HCT116 (cell line): ENCODE data around the gene NEURL2. TPM values are rescaled to one million over a fixed set of nuclear protein-coding genes. Genes with fewer than 3 reads are reported as not detected.

Experiments used
- ATAC-seq: fragments of 200-7000 bp; cut with Tn5 transposase; 2 replicates; pipeline ENCODE4 v1.9.1; 2020; ENCODE audit warnings: mild to moderate bottlenecking, moderate library complexity
- BruUV-seq: library from RNA; stranded (reverse); fragments of 400-500 nt; replicated peaks from 2 replicates; lab custom pipeline; 2021; lab: Mats Ljungman, UMichigan
- CTCF ChIA-PET: fragments of 300-600 bp; sonication (Branson Sonifier 250); formaldehyde crosslinking; loops from one replicate; lab custom pipeline; 2021; ENCODE audit warnings: antibody characterized with exemption; lab: Charles Lee
- POLR2A ChIA-PET: fragments of 300-600, 350-600 bp; sonication (Branson Sonifier 250); formaldehyde crosslinking; loops from one replicate; lab custom pipeline; 2021; ENCODE audit warnings: antibody characterized with exemption; lab: Charles Lee
- RAD21 ChIA-PET, 2 experiments: fragments of 300-600 bp; sonication (Branson Sonifier 250); formaldehyde crosslinking; loops; one replicate each; lab custom pipeline; 2023; ENCODE audit warnings: low total read pairs in 2 of 2; ENCODE audit not compliant: uncharacterized antibody in 2 of 2, unreplicated experiment in 2 of 2, low non-redundant PET in 1 of 2; lab: Charles Lee
- DNase-seq: peaks from one replicate; pipeline ENCODE4 v3.0.0-alpha.2; 2010; ENCODE audit warnings: low read depth, low spot score
- H2AFZ ChIP-seq: fragments of 200-600 bp; shearing (Covaris generic), sonication (generic); 2 replicates; pipeline ENCODE4 v1.6.1; 2017; ENCODE audit warnings: low read depth, mixed run types, mixed read lengths, antibody characterized with exemption, low read length; ENCODE audit not compliant: poor library complexity, severe bottlenecking
- H3K27ac ChIP-seq: 2 replicates; pipeline ENCODE4 v1.5.1; 2012; ENCODE audit warnings: low read depth, low read length
- H3K27me3 ChIP-seq: fragments of 200-600 bp; sonication (generic); 2 replicates; pipeline ENCODE4 v1.6.1; 2016; ENCODE audit warnings: mixed run types, low read length, mixed read lengths; ENCODE audit not compliant: insufficient read depth
- H3K36me3 ChIP-seq, 2 experiments: fragments of 200-500 bp in 1 of 2; fragments of 200-600 bp in 1 of 2; sonication (Bioruptor generic) in 1 of 2; sonication (generic) in 1 of 2; 2 replicates each; pipeline versions ENCODE4 v1.5.1 to v1.6.1; 2014 to 2016; ENCODE audit warnings: low read length in 2 of 2, inconsistent platforms in 1 of 2, mixed read lengths in 1 of 2, mixed run types in 1 of 2; ENCODE audit not compliant: insufficient read depth in 2 of 2, control insufficient read depth in 1 of 2
- H3K4me1 ChIP-seq, 2 experiments: fragments of 200-600 bp in 1 of 2; sonication (generic) in 1 of 2; 2 replicates each; pipeline versions ENCODE4 v1.5.1 to v1.6.1; 2012 to 2017; ENCODE audit warnings: low read length in 2 of 2, inconsistent platforms in 1 of 2, mild to moderate bottlenecking in 1 of 2, mixed read lengths in 1 of 2, mixed run types in 1 of 2, moderate library complexity in 1 of 2; ENCODE audit not compliant: insufficient read depth in 2 of 2, control insufficient read depth in 1 of 2
- H3K4me2 ChIP-seq: fragments of 200-600 bp; sonication (generic); 2 replicates; pipeline ENCODE4 v1.6.1; 2017; ENCODE audit warnings: mixed run types, low read length, mixed read lengths
- H3K4me3 ChIP-seq, 2 experiments: fragments of 200-600 bp in 1 of 2; sonication (generic) in 1 of 2; replicated peaks in 1 of 2; 2 replicates each; pipeline ENCODE4 v1.5.1; 2011 to 2016; ENCODE audit warnings: low read length in 2 of 2, control low read depth in 1 of 2, low read depth in 1 of 2, mild to moderate bottlenecking in 1 of 2, mixed read lengths in 1 of 2, mixed run types in 1 of 2
- H3K79me2 ChIP-seq: fragments of 200-600 bp; sonication (generic); 2 replicates; pipeline ENCODE4 v1.6.1; 2017; ENCODE audit warnings: mild to moderate bottlenecking, mixed run types, low read length, moderate library complexity, mixed read lengths; ENCODE audit not compliant: insufficient read depth
- H3K9ac ChIP-seq: fragments of 200-600 bp; sonication (generic); 2 replicates; pipeline ENCODE4 v1.6.1; 2016; ENCODE audit warnings: low read length, mixed read lengths
- H3K9me2 ChIP-seq: fragments of 200-600 bp; sonication (generic), shearing (Covaris generic); 2 replicates; pipeline ENCODE4 v1.6.1; 2017; ENCODE audit warnings: mixed run types, mild to moderate bottlenecking, moderate library complexity; ENCODE audit not compliant: insufficient read depth
- H3K9me3 ChIP-seq, 2 experiments: fragments of 200-500 bp in 1 of 2; fragments of 200-600 bp in 1 of 2; sonication (Bioruptor generic) in 1 of 2; sonication (generic) in 1 of 2; 2 replicates each; pipeline ENCODE4 v1.6.1; 2014 to 2017; ENCODE audit warnings: low read length in 2 of 2, mixed read lengths in 2 of 2, inconsistent platforms in 1 of 2, low read depth in 1 of 2, mild to moderate bottlenecking in 1 of 2, mixed run types in 1 of 2, moderate library complexity in 1 of 2; ENCODE audit not compliant: control insufficient read depth in 1 of 2, insufficient read depth in 1 of 2
- H4K20me1 ChIP-seq: fragments of 200-600 bp; sonication (generic), shearing (Covaris generic); 2 replicates; pipeline ENCODE4 v1.6.1; 2017; ENCODE audit warnings: mixed run types, mild to moderate bottlenecking, moderate library complexity; ENCODE audit not compliant: insufficient read depth
- ATF3 ChIP-seq: IDR thresholded peaks from 2 replicates; pipeline ENCODE4 v1.6.1; 2012
- CEBPB ChIP-seq: IDR thresholded peaks from 2 replicates; pipeline ENCODE4 v1.6.1; 2012; ENCODE audit warnings: low read depth
- CTCF ChIP-seq, 3 experiments: fragments of 200-600 bp in 1 of 3; sonication (generic) in 1 of 3; IDR thresholded peaks in 2 of 3; conservative IDR thresholded peaks in 1 of 3; 2 replicates each; pipeline ENCODE4 v1.5.1; 2012 to 2017; ENCODE audit warnings: low read depth in 2 of 3, low read length in 2 of 3, antibody characterized with exemption in 1 of 3, borderline replicate concordance in 1 of 3, control low read depth in 1 of 3, mild to moderate bottlenecking in 1 of 3, mixed read lengths in 1 of 3, mixed run types in 1 of 3, moderate library complexity in 1 of 3; ENCODE audit not compliant: insufficient read depth in 1 of 3
- EGR1 ChIP-seq: IDR thresholded peaks from 2 replicates; pipeline ENCODE4 v1.6.1; 2012; ENCODE audit warnings: low read depth
- EZH2phosphoT487 ChIP-seq: fragments of 200-600 bp; IDR thresholded peaks from 2 replicates; pipeline ENCODE4 v1.6.1; 2018; ENCODE audit warnings: antibody characterized with exemption, borderline replicate concordance
- MAX ChIP-seq: IDR thresholded peaks from 2 replicates; pipeline ENCODE4 v1.6.1; 2012
- RAD21 ChIP-seq: IDR thresholded peaks from 2 replicates; pipeline ENCODE4 v1.6.1; 2012; ENCODE audit warnings: low read depth, mild to moderate bottlenecking
- REST ChIP-seq: IDR thresholded peaks from 2 replicates; pipeline ENCODE4 v1.6.1; 2012; ENCODE audit warnings: low read depth
- SIN3A ChIP-seq: IDR thresholded peaks from 2 replicates; pipeline ENCODE4 v1.6.1; 2012; ENCODE audit warnings: low read depth
- SRF ChIP-seq: IDR thresholded peaks from 2 replicates; pipeline ENCODE4 v1.6.1; 2012; ENCODE audit warnings: low read depth
- YY1 ChIP-seq: IDR thresholded peaks from 2 replicates; pipeline ENCODE4 v1.6.1; 2011; ENCODE audit warnings: low read length, low read depth, moderate library complexity, mild to moderate bottlenecking; ENCODE audit not compliant: insufficient replicate concordance; ENCODE audit errors: extremely low read depth
- ZBTB33 ChIP-seq: IDR thresholded peaks from 2 replicates; pipeline ENCODE4 v1.6.1; 2011; ENCODE audit warnings: mild to moderate bottlenecking, low read length, moderate library complexity; ENCODE audit not compliant: insufficient replicate concordance; ENCODE audit errors: extremely low read depth
- ZFX ChIP-seq: fragments of 450-650 bp; IDR thresholded peaks from 2 replicates; pipeline ENCODE4 v1.6.1; 2017
- intact Hi-C: fragments of 100-400 bp; cut with micrococcal nuclease; formaldehyde crosslinking; loops from 2 replicates; pipeline ENCODE4 v1.10.0; 2022
- total RNA-seq: library from RNA; stranded (reverse); gene quantifications from one replicate; pipeline ENCODE4 v1.2.1, GENCODE V29; 2021; ENCODE audit not compliant: unreplicated experiment

Gene NEURL2
- total RNA-seq, 1 experiment from 2014 or later, result 0.96 TPM

GRCh38 chr20:45866454-45866853, 24.6 kb downstream of the NEURL2 start:
- no TSS peak for BruUV-seq
- Histone ChIP-seq H3K4me1 (peaks cover 3 to 12% of the 10 kb centered on the region in 2 experiments), H3K9ac (no peak overlapping the region), H3K9me2 (no peaks in the 10 kb centered on the region), H2AFZ (no peak overlapping the region), H3K4me2 (no peak overlapping the region), H3K27me3 (no peaks in the 10 kb centered on the region), H3K9me3 (no peaks in the 10 kb centered on the region), H4K20me1 (no peaks in the 10 kb centered on the region), H3K4me3 (no peak overlapping the region), H3K79me2 (no peaks in the 10 kb centered on the region), H3K36me3 (no peaks in the 10 kb centered on the region), H3K27ac (no peak overlapping the region)
- RAD21 ChIA-PET, result no interaction called here
- TF ChIP-seq EZH2phosphoT487, result no peak
- no peak for TF ChIP-seq ZBTB33
- no peak for TF ChIP-seq RAD21
- no peak for TF ChIP-seq ZFX
- TF ChIP-seq SIN3A, result no peak
- TF ChIP-seq ATF3, result no peak
- TF ChIP-seq MAX, result no peak
- TF ChIP-seq SRF, result no peak
- TF ChIP-seq CEBPB, result no peak
- no peak for TF ChIP-seq YY1
- TF ChIP-seq CTCF (IDR thresholded peaks at IDR 0.05 in 2 of 3, conservative IDR thresholded peaks at IDR 0.05 in 1 of 3; ENCODE audit: borderline replicate concordance in 1 of 3, insufficient read depth in 1 of 3, low read depth in 2 of 3, low read length in 2 of 3), result no peak
- no peak for TF ChIP-seq EGR1
- TF ChIP-seq REST, result no peak
- CTCF ChIA-PET, result no interaction called here
- intact Hi-C loops, result no loop called here
- POLR2A ChIA-PET, result no interaction called here
- DNase-seq (no peak), ATAC-seq (no peak)
